ACC112 (cell line): ENCODE results near the gene PLCL1.

Experiments
- H2AFZ ChIP-seq: fragments of 200-600 bp; sonication (generic); one replicate; pipeline ENCODE4 v1.6.0; 2017; ENCODE audit warnings: antibody characterized with exemption, low read length; ENCODE audit not compliant: unreplicated experiment
- H3K27ac ChIP-seq: fragments of 200-600 bp; sonication (generic); 2 replicates; pipeline ENCODE4 v1.5.1; 2014; ENCODE audit warnings: low read depth, mild to moderate bottlenecking, antibody characterized with exemption, low read length, moderate library complexity
- H3K27me3 ChIP-seq: fragments of 200-600 bp; sonication (generic); 2 replicates; pipeline ENCODE4 v1.6.1; 2014; ENCODE audit warnings: mild to moderate bottlenecking, antibody characterized with exemption, low read length, moderate library complexity, mixed read lengths; ENCODE audit not compliant: insufficient read depth
- H3K36me3 ChIP-seq: fragments of 200-600 bp; sonication (generic); 2 replicates; pipeline ENCODE4 v1.6.1; 2016; ENCODE audit warnings: mild to moderate bottlenecking, antibody characterized with exemption, low read length, moderate library complexity, mixed read lengths; ENCODE audit not compliant: insufficient read depth
- H3K4me1 ChIP-seq: fragments of 200-600 bp; sonication (generic); one replicate; pipeline ENCODE4 v1.6.1; 2016; ENCODE audit warnings: low read length, mixed read lengths; ENCODE audit not compliant: insufficient read depth, unreplicated experiment, control insufficient read depth
- H3K4me3 ChIP-seq: fragments of 200-600 bp; sonication (generic); 2 replicates; pipeline ENCODE4 v1.5.1; 2014; ENCODE audit warnings: mild to moderate bottlenecking, low read depth, low read length
- H3K79me2 ChIP-seq: fragments of 200-600 bp; sonication (generic); one replicate; pipeline ENCODE4 v1.6.0; 2016; ENCODE audit warnings: low read length; ENCODE audit not compliant: control insufficient read depth, unreplicated experiment, insufficient read depth

Gene PLCL1

DNA sequence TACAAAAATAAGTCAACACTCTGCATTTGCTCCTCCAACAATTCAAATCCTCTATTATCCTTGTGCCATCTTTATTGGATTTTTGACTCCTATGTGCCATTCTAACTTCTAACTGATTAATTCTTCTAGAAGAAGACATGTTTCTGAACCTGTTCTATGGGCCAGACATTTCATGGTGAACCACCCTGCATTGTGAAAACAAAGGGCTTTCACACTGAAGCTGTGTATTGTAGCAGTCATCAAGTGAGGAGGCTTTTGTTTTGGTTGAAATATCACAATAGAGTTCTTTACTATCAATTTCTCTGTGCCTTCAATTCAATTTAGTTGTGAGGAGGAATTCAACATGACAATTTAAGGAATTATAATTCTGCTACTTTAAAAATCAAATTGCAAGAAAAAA lies 357.9 kb downstream of the PLCL1 start:
- Histone ChIP-seq H3K79me2 (no peaks in the 10 kb centered on the region), H2AFZ (no peak overlapping the region), H3K4me1 (no peaks in the 10 kb centered on the region), H3K36me3 (no peaks in the 10 kb centered on the region), H3K27me3 (peaks cover 9% of the 10 kb centered on the region; the same call in 1 of the 2 replicates), H3K27ac (no peak overlapping the region), H3K4me3 (no peak overlapping the region)

- Histone ChIP-seq H3K27ac (no peak overlapping the region), H3K27me3 (peaks cover 10% of the 10 kb centered on the region; the same call in 1 of the 2 replicates), H2AFZ (no peak overlapping the region), H3K4me1 (no peaks in the 10 kb centered on the region), H3K36me3 (no peaks in the 10 kb centered on the region), H3K79me2 (no peaks in the 10 kb centered on the region), H3K4me3 (no peak overlapping the region)
Measured at GRCh38 chr2:198164843-198165242, 360.4 kb downstream of the PLCL1 start.

DNA sequence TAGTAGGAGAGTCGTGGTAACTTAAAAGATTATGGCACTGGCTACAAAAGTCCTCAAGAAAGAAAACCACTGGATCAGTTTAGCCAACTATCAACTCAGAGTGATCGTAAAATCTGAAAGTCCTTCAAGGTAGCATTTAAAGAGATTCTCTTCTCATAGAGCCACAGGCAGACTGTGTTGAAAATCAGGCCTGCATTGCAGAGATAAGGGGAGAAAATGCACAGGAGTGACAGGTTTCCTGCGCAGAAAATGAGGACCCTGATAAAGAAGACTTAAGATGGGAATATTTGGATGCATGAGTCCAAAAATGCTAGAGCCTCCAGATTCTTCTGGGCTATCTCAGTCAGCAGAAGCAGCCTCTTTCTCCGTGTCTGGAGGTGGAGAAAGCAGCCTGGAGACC lies 360.9 kb downstream of the PLCL1 start:
- H3K27ac ChIP-seq: no peak overlapping the region
- no peak overlapping the region for H2AFZ ChIP-seq
- H3K27me3 ChIP-seq: peaks cover 10% of the 10 kb centered on the region
- no peaks in the 10 kb centered on the region for H3K36me3 ChIP-seq
- no peak overlapping the region for H3K4me3 ChIP-seq
- no peaks in the 10 kb centered on the region for H3K79me2 ChIP-seq
- H3K4me1 ChIP-seq: no peaks in the 10 kb centered on the region

DNA sequence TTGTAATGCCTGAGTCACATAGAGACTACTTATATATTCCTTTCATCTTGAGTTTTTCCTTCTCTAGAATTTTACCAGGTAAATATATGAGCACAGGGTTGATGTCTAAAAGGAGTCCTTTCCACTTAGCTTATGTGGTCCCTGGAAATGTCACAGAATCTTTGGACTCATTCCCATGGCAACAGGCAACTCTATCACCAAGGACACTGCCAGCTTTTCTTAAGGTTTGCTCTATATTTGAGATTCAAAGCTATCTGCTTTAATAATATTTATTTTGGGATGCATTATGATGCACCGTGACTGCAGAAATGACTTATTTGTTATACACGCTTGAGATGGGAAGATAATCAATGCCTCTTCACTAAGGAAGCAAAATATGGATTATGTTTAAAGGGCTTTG lies 363.0 kb downstream of the PLCL1 start:
- Histone ChIP-seq H3K4me3 (no peak overlapping the region), H3K4me1 (no peaks in the 10 kb centered on the region), H3K27ac (no peak overlapping the region), H3K79me2 (no peaks in the 10 kb centered on the region), H2AFZ (no peak overlapping the region), H3K27me3 (peaks cover 15% of the 10 kb centered on the region), H3K36me3 (no peaks in the 10 kb centered on the region)

DNA sequence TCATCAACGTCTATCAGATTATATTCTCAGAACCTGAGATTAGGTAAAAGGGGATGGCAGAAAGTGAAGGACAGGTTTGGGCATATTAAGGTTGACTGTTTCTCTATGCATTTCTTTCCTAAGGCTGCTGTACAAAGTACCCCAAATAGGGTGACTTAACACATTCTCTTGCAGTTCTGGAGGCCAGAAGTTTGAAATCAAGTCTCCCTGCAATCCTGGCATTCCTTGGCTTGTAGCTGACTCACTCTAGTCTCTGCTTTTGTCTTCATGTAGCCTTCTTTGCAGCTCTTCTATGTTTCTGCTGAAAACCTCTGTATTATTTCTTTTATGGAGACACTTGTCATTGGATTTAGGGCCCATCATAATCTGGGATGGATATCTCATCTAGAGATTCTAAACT lies 364.3 kb downstream of the PLCL1 start:
- Histone ChIP-seq H2AFZ (no peak overlapping the region), H3K27ac (no peak overlapping the region), H3K4me1 (no peaks in the 10 kb centered on the region), H3K27me3 (peaks cover 24% of the 10 kb centered on the region), H3K79me2 (no peaks in the 10 kb centered on the region), H3K4me3 (no peak overlapping the region), H3K36me3 (no peaks in the 10 kb centered on the region)

GRCh38 chr2:198173242-198173641 lies 368.8 kb downstream of the PLCL1 start:
- Histone ChIP-seq H3K36me3 (no peaks in the 10 kb centered on the region), H3K27me3 (peaks cover 30% of the 10 kb centered on the region), H3K4me1 (no peaks in the 10 kb centered on the region), H3K79me2 (no peaks in the 10 kb centered on the region), H2AFZ (no peak overlapping the region), H3K27ac (no peak overlapping the region), H3K4me3 (no peak overlapping the region)

DNA sequence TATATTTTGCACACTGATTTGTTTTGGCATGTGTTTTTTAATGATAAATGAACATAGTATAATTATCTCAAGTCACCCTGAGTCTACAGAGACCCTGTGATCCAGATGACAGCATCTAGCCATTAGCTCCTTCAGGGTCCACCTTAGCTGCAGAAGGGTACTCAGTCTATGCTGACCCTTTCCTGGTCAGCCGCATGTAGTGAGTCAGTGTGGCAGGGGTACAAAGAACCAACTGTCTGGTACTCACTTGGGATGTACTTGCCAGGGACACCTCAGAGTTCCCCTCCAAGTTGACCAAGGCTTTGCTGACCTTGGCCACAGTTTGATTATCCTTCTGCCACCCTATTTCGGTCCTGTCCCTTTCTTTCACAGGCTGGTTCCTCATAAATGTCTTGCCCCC lies 369.5 kb downstream of the PLCL1 start:
- Histone ChIP-seq H2AFZ (no peak overlapping the region), H3K36me3 (no peaks in the 10 kb centered on the region), H3K79me2 (no peaks in the 10 kb centered on the region), H3K4me3 (no peak overlapping the region), H3K27me3 (peaks cover 30% of the 10 kb centered on the region), H3K27ac (no peak overlapping the region), H3K4me1 (no peaks in the 10 kb centered on the region)

- no peaks in the 10 kb centered on the region for H3K79me2 ChIP-seq
- H2AFZ ChIP-seq: no peak overlapping the region
- H3K4me3 ChIP-seq: no peak overlapping the region
- H3K27me3 ChIP-seq: peaks cover 26% of the 10 kb centered on the region
- no peaks in the 10 kb centered on the region for H3K36me3 ChIP-seq
- H3K27ac ChIP-seq: no peak overlapping the region
- no peaks in the 10 kb centered on the region for H3K4me1 ChIP-seq
Measured at GRCh38 chr2:198175271-198175670, 370.9 kb downstream of the PLCL1 start.

DNA sequence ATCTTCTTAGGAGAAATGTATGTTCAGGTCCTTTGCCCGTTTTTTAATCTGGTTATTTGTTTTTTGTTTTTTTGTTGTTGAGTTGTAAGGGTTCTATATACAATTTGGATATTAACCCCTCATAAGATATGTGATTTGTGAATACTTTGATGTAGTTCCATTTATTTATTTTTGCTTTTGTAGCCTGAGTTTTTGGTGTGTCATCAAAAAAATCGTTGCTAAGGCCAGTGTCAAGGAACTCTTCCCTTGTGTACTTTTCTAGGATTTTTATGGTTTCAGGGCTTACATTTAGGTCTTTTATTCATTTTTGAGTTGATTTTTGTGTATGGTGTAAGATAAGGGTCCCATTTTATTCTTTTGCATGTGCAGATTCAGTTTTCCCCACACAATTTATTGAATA lies 372.6 kb downstream of the PLCL1 start:
- no peaks in the 10 kb centered on the region for H3K4me1 ChIP-seq
- no peak overlapping the region for H3K4me3 ChIP-seq
- H3K27ac ChIP-seq: no peak overlapping the region
- no peaks in the 10 kb centered on the region for H3K36me3 ChIP-seq
- H2AFZ ChIP-seq: no peak overlapping the region
- H3K79me2 ChIP-seq: no peaks in the 10 kb centered on the region
- peaks cover 24% of the 10 kb centered on the region for H3K27me3 ChIP-seq

DNA sequence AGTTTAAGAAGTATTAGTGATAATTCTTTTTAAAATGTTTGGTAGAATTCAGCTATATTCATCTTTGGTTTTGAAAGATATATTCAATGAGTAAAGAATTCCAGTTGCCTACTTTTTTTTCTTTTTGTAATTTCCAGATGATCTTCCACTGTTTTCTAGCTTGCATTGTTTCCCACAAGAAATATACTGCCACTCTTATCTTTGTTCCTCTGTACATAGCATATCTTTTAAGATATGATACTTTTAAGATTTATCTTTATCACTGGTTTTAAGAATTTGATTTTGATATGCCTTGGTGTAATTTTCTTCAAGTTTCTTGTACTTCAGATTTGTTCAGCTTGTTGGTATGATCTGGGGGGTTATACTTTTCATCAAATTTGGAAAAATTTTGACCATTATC lies 374.4 kb downstream of the PLCL1 start:
- H3K27ac ChIP-seq: no peak overlapping the region

GRCh38 chr2:198186257-198186656 lies 381.9 kb downstream of the PLCL1 start:
- Histone ChIP-seq H3K79me2 (no peaks in the 10 kb centered on the region), H2AFZ (no peak overlapping the region), H3K36me3 (no peaks in the 10 kb centered on the region), H3K27ac (no peak overlapping the region), H3K27me3 (peaks cover 23% of the 10 kb centered on the region; the same call in 1 of the 2 replicates), H3K4me1 (no peaks in the 10 kb centered on the region), H3K4me3 (no peak overlapping the region)

More for the DNA sequence above, 374.4 kb downstream of the PLCL1 start:
- H3K27me3 ChIP-seq: peaks cover 11% of the 10 kb centered on the region; the same call in 1 of the 2 replicates
- no peaks in the 10 kb centered on the region for H3K4me1 ChIP-seq
- no peaks in the 10 kb centered on the region for H3K79me2 ChIP-seq
- no peaks in the 10 kb centered on the region for H3K36me3 ChIP-seq
- no peak overlapping the region for H3K4me3 ChIP-seq
- no peak overlapping the region for H2AFZ ChIP-seq
